Endometrium (tissue), 2 donors: ENCODE data around the gene PLOD3.

Source experiments
- FAIRE-seq: peaks from 2 replicates; lab custom pipeline; 2012; peaks lifted over from hg19 to GRCh38; lab: Jason Lieb, UNC
- donor health status: control.
- donor health status: control.

PLOD3 gene

DNA sequence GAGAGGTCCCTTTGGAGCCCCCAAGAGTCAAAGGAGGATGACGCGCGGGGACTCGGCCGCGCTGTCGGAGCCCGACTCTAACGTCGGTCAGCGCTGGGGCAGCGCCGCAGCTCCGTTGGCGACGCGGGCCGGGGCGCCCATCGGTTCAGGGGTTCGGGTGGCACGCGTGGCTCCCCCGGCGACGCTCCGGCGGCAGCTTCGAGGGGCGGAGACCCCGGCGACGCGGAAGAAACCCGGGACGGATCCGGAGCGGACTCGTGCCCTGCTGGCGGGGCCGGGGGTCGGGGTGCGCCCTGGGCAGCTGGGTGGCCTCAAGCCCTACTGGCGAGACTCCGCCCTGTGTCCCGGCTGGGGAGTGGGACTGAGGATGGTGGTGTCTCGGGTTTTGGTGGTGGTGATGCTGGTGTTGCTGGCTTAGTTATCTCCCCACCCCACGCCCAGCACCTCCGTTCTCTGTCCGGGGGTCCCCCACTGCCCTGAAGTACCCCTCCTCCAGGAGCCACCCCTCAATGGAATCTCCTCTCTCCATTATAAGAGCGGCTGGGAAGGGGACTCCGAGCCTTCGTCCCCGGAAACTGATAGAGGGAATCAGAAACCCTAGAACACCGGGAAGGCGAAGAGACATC lies 37.1 kb downstream of the PLOD3 start, which contains the start of gene NAT16:
Gene NAT16, minus strand, starts transcription at position 164 of the 626 bp plus-strand sequence. CDS start 5,486 bp downstream, outside the sequence.
- no peak for FAIRE-seq

DNA sequence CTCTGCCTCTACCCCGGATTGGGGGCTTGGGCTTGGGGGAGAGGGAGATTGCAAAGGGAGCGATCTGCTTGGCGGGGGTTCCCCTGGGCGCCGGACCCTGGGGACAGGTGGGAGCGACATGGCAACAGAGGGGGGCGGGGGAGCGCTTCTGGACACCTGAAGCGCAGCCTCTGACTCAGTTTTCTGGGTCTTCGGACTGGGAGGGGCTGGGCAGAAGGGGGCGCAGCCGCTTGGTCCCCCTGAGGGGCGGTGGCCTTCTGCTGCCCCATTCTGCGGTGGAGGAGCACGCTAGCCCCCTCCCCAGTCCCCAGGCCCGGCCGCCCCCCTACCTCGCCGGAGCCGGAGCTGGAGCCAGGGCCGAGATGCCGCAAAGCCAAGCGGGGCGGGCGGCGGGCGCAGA lies 37.7 kb downstream of the PLOD3 start:
- FAIRE-seq: no peak

DNA sequence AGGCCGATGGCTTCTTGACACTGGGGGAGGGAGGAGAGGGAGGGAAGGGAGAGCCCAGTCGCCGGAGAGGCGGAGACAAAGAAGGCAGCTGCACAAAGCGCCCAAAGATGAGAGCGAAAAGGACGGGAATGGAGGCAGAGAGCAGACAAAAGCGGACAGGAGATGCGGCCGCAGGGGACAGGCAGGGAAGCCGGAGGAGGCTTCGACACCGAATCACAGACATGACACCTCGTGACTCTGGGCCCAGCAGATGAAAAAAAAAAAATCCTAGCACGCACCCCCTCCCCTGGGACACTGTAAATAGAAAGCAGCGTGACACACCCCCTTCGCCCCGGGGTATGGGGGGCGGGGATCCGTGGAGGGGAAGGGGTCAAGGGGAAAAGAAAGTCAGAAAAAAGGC lies 38.3 kb downstream of the PLOD3 start:
- no peak for FAIRE-seq

DNA sequence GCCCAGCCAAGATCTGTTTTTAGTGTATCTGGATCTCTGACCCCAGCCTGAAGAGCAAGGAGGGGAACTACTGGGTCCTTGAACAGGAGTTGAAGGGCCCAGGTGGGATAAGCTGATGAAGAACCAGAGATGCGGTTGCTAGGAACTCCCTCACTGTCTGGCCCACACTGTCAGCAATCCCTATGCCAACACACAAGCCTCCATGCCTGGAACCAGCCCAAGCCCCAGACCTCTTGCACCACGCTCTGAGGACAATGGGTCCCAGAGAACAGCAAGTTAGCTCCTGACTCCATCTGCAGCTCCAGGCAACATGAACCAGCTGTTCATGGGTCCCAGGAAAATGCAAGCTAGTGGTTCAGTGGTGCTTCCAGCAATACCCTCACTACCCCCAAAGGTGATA lies 39.7 kb downstream of the PLOD3 start:
- FAIRE-seq: no peak

DNA sequence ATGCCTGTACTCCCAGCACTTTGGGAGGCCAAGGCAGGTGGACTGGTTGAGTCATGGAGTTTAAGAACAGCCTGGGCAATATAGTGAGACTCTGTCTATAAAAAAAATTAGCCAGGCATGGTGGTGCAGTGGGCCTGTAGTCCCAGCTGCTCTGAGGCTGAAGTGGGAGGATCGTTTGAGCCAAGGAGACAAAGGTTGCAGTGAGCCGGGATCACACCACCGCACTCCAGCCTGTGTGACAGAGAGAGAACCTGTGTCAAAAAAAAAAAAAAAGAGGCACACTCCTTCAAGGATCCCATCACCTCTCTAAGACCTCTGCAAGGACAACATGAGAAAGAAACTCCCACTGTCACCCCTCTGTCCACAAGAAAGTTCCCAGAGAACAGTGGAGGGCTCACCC lies 41.7 kb downstream of the PLOD3 start:
- no peak for FAIRE-seq

DNA sequence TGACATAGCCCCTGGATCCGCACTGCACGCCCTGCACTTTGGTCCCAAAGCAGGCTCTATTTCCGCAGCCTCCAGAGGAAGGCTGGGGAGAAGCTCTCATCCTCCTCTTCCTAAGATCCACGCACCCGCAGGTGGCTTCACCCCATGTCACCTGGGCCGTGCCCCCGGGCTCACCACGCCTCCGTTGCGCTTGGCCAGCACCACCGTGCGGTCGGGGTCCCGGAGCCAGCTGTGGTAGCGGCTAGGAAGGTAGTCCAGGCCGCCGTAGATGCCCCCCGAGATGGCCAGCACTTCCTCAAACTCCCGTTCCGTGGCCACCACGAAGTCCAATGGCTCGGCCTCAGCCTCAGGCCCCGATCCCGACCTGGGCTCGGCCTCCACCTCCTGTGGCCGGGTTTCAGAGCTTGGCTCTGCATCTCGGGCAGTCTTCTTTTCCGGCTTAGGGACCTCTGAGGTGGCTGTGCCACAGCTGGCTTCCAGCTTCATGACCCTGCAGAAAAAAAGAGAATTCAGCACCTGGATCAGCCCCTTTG lies 43.0 kb downstream of the PLOD3 start:
- no peak for FAIRE-seq

DNA sequence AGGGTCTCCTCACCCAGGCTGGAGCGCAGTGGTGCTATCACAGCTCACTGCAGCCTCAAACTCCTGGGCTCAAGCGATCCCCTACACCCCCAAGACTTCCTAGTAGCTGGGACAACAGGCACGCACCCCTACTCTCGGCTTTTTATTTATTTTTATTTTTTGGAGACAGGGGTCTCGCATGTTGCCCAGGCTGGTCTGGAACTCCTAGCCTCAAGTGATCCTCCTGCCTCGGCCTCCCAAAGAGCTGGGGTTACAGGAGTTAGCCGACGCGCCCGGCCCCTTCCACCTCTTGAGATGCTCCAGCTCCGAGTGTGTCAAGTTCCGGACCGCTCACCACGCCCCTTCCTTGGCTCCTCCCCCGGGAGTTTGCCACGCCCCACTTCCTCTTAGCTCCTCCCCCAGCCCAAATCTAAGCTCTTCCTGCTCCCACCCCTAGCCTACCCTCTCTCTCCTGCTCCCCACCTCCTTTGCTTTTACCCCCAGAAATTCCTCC lies 43.6 kb downstream of the PLOD3 start:
- no peak for FAIRE-seq

DNA sequence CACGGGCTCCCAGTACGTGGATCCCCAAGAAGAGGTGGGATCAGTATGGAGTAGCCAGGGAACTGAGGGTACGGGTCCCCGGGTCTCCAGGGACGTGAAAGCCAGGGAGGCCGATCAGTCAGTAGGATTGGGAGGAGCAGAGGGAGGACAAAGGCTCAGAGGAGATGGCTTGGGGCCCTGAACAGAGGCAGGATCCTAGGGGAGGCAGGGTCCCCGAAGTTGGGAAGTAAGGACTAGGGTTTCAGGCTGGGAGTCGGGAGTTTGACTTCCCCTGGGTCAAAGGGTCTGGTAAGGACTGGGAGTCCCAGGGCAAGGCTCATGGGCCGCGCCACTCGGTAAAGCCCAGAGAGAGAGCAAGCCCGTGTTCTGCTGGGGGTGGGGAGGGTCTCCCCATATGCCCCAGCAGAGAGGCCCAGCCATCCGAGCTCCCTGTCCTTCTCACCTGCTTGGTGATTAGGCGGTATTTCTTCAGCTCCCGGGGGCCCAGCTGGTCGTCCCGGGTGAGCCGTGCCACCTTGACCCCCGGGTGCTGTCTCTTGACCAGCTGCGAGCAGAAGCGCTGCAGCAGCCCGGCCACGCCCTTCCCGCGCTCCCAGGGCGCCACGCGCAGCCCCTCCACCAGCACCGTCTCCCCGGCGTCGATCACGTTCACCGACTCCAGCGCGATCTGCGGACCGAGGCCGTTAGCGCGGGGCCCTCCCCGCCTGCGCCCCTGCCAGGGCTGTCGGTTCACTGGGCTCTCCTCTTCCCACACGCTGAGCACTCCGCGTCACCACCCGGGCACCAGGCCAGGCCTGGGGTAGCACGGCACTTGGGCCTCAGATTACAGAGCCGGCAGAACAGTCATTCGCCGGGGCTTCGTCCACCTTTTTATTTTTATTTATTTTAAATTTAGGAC lies 44.3 kb downstream of the PLOD3 start:
- FAIRE-seq: no peak

DNA sequence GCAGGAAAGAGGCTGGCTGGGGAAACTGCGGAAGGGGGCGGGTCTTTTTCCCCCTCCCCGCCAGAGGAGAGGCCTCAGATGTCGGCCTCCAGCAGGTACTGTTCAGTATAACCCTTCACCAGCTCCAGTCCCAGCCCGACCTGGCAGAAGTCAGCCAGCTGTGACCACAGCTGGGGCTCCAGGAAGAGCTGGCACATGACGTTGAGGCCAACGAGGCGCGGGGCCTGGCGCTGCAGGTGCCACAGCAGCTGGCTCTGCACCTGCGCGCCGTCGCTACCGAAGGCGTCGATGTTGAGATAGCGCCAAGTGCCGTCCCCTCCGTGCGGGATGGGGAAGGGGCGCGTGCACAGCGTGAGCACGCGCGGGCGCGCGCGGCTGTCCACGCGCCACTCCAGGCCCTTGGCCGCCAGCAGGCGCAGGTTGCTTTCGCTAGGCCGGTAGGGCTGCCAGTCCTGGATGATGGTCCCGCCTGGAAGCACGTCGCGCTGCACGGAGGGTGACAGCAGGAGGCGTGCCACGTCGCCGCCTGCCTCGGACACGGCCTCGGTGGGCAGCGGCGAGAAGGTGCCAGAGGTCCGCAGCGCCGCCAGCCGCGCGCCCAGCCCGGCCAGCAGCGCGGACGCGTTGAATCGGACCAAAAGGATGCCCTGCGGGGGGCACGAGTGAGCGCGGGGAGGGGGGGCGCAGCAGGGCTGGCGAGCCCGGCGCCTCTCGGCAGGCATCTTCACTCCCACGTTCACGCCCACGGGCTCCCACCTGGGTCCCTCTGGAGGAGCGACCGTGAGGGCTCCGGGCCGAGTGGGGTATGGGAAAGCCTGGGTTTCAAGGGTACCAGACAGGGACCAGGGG lies 45.2 kb downstream of the PLOD3 start:
- no peak for FAIRE-seq

DNA sequence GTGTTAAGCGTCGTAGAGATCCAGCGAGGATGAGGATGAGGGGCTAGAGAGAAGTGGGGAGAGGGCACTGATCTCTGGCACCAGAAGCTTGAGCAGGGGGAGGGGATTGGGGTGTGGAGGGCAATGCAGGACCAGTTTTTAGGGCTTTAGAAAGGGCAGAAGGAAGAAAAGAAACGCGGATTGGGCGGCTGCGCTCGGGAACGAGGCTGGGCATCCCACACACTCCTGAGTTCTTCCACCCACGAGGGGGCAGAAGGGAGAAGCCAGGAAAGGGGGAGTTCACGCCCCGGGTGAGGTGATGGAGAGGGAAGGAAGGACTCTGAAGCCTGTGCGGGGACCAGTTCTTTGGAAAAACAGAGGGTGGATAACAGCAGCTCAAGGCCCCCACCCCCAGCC lies 45.9 kb downstream of the PLOD3 start:
- no peak for FAIRE-seq

DNA sequence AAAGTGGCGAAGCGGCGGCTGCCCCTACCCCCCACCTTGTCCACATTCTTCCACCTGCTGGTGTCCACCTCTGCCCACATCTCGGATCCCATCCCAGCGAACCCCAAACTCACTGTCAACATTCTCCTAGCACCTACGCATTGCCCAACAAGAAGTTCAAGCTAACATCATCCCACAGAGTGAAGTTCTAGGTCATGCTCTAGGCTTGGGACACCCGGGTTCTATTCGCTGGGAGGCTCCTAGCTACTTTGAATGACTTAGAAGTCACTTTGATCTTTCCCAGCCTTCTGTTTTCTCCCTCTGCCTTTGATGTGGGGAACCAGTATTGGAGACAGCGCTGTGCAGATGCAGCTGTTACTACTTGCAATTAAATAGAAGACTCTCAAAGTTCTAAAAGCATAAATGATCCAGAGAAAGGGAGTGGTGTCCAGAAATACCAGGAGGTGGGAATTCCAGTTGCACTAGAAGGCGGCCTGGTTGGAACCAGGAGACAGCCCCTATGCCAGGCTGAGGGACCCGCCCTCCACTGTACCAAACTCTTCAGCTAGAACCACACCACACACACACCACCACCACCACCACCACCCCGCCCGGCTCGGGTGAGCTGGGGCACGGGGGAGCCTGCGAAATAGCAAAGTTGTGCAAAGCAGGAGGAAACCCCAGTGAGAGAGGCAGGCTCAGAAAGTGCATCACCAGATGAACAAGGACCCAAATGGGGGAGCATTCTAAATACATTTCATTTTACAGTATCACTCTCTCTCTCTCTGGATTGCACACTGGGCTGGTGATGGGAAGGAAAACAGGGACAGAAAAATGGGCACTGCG lies 46.6 kb downstream of the PLOD3 start:
- FAIRE-seq: no peak

DNA sequence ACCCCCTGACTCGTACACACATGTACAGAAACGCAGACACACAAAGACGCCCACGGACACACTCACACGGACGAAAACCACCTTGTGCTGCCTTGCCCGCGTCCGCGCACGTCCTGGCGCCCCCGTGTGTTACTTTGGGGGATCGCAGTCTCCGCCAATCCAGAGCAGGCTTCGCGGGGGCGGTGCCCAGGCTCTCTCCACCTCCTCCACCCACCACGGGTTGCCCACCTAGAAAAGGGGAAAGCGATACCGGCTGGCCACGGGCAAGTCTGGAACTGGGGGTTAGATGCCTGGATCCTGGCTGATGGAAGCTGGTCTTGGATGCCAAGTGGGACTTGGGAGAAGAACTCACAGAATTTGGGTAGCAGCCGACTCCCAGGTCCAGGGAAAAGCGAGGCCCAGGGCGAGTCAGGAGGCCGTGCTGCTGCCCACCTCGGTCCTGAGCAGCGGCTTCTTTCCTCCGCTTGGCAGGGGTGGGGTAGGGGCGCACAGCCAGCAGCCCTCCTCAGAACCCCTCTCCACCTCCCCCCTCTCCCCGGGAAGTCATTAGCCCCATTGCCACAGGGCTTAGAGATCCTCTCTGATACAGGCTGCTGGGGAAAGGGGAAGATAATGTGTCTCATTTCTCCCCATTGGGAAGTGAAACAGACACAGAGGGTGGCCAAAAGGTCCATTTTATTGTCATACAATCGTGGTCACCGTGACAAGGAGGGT lies 47.4 kb downstream of the PLOD3 start:
- FAIRE-seq: no peak

DNA sequence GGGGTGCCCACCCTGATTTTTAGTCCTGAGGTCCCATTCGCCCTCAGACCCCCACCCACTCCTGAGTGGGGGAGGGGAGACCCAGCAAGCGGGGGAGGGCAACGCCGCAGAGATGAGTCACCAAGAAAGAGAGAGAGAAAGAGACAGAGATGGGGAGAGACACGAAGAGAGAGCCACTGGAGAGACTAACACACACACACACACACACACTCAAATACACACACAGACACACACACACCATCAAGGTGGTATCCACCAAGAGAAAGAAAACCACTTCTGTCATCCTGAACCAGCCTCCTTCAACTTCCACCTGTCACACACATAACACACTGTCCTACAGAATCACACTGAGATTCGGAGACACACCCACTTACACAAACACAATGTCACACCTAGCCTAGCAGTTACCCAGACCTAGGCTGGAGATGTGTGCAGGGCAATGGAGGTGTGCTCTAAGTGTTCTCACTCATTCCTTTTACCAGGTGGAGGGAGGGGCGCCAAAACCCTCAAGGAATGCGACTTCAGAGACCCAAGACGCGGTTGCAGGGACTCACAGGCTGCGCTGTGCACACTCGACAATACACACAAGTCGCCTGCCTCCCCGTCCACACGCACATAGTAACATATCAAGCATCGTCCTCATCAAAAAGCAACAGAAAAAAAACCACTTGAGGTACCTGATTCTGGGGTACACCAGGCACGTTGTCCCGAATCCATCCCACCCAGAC lies 48.1 kb downstream of the PLOD3 start:
- FAIRE-seq: no peak

DNA sequence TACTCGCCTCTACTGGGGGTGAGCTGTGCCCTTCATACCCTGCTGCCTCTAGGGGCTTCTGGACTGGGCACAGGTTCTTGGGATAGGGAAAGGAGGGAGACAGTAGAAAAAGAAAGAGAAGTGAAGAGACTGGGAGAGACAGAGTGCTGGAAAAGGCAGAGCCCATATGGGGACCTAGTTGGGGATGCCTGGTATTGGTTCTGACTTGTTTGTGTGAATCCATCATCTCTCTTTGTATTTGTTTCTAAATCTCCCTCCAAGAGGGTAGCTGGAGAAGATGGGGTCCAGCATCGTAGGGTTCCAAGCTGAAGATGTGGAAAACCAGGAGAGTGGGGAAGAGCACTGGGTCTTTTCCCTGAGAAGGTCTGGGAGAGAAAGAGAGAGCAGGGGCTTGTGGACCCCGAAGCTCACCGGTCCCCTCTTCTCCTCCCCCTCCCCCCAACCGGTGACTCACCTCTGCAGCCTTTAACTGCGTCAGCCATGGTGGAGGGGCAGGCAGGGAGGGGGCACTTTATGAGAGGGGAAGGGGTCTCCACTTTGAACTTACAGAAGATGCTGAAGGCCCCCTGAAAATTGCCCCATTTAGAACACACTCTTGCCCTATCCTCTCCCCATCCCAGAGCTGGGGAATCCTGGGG lies 48.9 kb downstream of the PLOD3 start:
- FAIRE-seq: no peak

DNA sequence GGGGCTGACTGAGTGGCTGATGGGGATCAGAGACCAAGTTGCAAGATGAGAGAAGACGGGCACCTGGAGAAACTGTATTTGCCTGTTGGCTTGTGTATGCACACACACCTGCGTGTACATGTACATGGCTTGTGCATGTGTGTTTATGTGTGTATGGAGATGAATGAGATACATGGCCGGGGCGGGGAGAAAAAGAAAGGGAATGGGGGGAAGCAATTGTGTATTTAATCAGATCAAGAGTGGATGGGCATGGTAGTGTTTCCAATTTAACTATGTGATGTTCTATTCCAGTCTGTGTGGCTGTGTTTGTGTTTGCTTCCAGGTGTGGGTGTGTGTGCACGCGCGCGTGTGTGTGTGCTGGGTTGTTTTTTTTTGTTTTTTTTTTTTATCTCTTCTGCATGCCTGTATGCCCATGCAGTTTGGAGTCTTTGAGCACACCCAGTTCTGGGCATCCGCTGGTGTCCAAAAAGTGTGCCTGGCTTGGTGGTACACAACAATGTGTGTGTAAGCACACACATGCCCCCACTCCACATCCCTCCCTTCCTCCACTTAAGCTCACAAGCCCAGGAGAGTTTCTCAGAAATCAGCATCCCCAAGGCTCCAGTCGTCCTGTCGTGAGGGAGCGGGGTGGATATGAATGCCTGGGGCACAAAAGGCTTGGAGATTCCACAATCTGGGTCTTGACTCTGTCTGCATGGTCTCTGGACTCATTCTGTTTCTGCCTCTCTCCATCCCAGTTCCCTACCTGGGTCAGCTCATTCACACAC lies 49.6 kb downstream of the PLOD3 start:
- no peak for FAIRE-seq

DNA sequence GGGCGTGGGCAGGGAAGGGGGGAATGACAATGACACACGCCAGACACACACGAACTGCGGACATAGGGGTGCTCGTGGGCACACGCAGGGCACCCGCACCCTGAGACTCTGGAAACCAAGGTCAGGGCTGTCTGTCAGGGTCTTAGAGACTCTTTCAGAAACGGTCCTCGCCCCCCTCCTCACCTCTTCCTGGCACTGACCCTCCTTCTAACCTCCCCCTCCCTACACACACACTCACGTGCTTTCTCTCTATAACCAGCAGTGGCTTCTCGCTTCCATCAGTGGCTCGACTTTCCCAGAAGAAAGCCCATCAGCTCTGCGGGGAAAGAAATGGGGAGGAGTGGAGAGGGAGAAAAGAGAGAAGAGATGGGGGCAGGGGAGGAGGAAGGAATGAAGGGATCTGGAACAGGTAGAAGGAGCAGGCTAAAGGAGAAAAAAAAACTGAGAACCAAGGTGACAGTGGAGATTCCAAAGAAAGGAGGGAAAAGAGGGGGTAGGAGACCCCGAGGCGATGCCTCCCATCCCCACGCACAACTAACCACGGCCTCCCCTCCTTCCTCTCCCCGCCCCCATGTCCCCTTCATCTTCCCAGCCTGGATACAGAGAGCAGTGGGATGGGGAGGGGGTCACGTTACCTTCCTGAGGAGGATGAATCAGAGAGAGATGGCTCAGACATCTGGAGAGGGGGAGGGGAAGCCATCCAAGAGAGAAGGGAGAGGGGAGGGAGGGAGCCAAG lies 50.3 kb downstream of the PLOD3 start:
- no peak for FAIRE-seq

DNA sequence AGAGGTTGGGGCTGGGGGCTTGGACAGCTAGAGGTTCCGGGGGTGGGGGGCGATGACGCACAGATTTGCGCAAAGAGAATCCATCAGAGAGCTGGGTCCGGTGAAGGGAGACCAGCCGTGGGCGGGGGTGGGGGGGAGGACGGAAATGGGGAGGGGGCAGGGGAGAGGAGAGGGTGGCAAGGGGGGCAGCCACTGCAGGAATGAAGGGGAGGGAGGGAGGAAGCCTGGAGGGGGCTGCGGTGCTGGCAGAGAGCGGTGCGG lies 50.8 kb downstream of the PLOD3 start:
- no peak for FAIRE-seq

DNA sequence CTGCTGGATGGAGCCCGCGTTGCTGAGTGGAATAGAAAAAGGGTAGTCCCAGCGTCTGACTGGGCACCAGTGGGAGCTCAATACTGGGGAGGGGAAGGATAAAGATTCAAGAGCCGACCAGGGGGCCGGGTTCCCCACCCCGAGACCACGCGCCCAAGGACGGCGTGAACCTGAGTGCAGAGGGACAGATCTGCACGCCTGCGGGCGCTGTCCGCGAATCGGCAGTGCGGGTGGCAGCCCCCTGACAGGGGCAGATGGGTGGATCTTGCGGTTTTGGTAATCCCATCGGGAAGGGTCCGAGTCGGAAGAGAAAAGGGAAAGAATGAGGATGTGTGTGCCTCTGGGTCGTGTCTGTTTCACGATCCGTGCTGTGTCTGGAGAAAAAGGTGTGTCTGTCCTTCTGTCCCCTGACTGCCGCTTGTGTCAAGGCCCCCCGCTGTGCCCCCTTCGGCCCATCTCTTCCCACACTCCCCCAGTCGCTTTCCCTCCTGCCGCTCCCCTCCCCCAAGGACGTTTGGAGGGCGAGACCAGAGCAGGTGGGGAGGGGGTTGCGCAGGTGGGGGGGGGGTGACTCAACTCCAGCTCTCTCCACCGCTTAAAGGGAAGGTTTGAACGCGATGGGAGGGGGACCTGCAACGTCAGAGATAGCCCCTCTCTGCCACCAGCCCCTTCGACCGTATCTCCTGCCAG lies 51.3 kb downstream of the PLOD3 start:
- no peak for FAIRE-seq
